ENCODE results near the gene NOSTRIN. TPM values are rescaled to one million over a fixed set of nuclear protein-coding genes. Genes with fewer than 3 reads are reported as not detected.

Gene NOSTRIN
- total RNA-seq, 4 donors from 2014 or later = 24.6 to 118 (median 68.8) TPM

DNA sequence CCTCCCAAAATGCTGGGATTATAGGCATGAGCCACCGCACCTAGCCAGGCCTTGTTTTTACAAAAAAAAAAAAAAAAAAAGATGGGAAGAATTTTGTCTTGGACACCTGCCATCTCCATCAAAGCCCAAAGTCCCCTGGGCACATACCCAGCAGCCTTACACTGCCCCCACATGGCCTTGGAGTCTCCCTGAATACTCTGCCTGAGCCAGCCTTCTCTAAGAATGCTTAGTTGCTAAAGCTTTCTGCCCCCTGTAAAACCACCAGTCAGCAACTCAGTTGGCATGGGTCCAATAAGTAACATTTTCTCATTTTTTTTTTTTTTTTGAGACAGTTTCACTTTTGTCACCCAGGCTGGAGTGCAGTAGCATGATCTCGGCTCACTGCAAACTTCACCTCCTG, 47.2 kb downstream of the NOSTRIN start:
- TF ChIP-seq, protein P1, sequence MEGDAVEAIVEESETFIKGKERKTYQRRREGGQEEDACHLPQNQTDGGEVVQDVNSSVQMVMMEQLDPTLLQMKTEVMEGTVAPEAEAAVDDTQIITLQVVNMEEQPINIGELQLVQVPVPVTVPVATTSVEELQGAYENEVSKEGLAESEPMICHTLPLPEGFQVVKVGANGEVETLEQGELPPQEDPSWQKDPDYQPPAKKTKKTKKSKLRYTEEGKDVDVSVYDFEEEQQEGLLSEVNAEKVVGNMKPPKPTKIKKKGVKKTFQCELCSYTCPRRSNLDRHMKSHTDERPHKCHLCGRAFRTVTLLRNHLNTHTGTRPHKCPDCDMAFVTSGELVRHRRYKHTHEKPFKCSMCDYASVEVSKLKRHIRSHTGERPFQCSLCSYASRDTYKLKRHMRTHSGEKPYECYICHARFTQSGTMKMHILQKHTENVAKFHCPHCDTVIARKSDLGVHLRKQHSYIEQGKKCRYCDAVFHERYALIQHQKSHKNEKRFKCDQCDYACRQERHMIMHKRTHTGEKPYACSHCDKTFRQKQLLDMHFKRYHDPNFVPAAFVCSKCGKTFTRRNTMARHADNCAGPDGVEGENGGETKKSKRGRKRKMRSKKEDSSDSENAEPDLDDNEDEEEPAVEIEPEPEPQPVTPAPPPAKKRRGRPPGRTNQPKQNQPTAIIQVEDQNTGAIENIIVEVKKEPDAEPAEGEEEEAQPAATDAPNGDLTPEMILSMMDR (IDR thresholded peaks at IDR 0.05; ENCODE audit: low read depth) = no peak

DNA sequence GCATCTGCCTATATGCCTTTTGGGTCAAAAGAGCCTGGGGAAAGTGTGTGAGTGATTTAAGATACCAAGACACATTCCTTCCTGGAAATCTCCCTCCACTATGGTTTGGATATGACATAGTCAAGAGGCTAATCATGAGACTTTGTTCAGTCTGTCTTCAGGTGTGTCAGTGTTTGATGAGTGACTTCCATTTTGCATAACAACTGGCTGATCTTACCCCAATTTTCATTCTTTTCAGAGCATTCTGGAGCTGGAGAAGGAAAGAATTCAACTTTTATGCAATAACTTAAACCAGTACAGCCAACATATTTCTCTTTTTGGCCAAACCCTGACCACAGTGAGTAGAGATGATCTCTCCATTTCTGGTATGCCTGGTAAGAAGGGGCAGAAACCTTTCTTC, 48.4 kb downstream of the NOSTRIN start:
- TF ChIP-seq, protein P1 (IDR thresholded peaks at IDR 0.05; ENCODE audit: low read depth) = no peak

DNA sequence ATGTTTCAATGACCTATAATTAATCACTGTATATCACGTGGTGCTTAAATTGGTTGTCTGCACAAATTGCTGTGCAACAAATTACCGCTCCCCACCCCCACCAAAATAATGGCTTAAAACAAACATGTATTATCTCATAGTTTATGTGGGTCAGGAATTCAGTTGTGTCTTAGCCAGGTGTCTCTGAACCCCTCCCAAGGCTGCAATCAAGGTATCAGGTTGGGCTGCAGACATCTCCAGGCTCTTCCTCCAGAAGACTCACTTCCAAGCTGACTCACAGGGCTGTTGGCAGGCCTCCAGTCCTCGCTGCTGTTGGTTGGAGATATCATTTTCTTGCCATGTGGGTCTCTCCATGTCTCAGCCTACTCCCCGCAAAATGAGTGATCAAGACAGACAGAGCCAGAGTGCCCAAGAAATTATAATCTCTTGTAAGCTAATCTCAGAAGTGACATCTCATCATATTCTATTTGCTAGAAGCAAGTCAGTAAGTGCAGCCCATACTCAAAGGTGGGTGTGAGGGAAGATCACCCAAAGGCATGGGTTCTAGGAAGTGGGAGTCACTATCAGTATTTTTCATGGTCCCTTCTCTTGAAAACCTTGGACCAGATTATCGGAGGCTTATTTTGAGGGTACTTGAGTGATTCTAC, 49.4 kb downstream of the NOSTRIN start:
- TF ChIP-seq, protein P1 (IDR thresholded peaks at IDR 0.05; ENCODE audit: low read depth) = no peak

DNA sequence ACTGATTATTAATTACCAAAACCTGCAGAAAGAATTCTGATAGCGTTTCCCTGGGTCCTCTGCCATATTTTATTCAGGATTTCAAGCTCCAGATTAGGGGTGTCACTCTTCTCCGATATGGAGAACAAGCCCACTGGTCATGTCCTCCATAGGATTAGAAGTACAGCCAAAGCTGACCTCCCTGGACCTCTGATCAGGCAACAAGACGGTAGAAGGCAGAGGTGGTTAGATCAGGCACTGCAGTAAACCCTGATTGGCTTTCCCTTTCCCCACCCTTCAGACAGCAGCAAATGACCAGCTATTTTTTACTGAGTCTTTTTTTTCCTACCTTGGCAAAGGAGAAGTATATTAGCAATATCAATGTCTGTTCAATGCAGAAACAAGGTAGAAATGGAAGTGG, 50.0 kb downstream of the NOSTRIN start:
- TF ChIP-seq, protein P1 (IDR thresholded peaks at IDR 0.05; ENCODE audit: low read depth) = no peak

DNA sequence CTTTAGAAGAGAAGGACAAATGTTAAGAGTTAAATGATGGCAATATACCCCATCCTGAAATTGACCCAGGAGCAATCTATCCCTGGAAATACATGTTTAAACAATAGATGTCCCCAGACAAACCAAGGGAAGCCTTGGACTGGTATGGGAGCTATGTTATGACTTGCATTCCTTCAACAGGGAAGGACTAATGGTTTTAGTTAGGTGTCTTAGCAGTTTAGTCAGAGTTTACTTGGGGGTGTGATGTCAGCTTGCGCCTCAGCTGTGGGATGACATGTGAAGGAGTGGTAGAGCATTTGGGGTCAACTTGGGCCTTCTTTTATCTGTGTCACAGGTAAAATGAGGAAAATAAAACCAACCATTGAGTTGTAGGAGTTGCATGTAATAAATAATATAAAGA, 51.0 kb downstream of the NOSTRIN start:
- TF ChIP-seq, protein P1 (IDR thresholded peaks at IDR 0.05; ENCODE audit: low read depth) = no peak

DNA sequence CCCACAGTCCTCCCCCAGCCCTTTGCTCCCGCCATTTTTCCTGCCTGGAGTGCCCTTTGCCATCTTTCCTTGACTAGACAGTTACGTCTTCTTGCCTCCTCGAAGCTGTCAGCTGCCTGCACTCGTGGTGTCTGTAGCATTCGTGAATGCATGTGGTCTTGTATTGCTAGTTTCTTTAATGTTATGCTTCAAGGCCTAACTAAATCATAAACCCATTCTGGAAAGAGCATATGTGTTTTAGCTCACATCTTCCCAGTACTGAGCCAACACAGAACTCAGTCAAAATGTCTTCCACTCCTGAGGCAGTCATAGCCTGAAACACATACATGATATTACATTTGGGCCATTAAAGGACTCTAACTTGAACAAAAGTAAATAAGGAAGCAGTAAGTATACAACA, 52.2 kb downstream of the NOSTRIN start:
- TF ChIP-seq, protein P1 (IDR thresholded peaks at IDR 0.05; ENCODE audit: low read depth) = no peak

DNA sequence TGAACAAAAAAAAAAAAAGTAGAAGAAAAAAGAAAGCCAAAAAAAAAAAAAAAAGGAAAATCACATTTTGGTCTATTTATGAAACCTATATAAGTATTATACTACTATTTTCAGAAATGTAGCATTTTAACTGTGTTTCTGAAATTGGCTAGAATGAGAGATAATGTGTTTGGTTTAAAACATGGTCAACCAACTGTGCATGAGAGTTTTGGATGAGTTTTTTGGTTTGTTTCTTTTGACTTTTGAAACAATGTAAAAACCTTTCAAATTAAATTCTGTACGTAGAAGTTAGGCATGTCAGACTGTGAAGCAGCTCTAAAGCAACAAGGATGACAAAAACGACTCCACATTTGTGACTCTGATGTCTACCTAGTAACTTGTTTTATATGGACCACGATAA, 53.2 kb downstream of the NOSTRIN start:
- TF ChIP-seq, protein P1 (IDR thresholded peaks at IDR 0.05; ENCODE audit: low read depth) = no peak
